Posterior vena cava (tissue), 2 donors: Measurements from ENCODE around the gene PCSK9. TPM values are rescaled to one million over a fixed set of nuclear protein-coding genes. Genes with fewer than 3 reads are reported as not detected.
"Not testable (repeated sequence)": the region's sequence is repeated elsewhere in the genome, so short reads cannot be mapped to it uniquely, and the experiment has no call there.

Source experiments
- DNase-seq: peaks from one replicate; pipeline ENCODE4 v3.0.0-alpha.2; 2020; ENCODE audit warnings: low spot score
- intact Hi-C, 2 donors: fragments of 100-400 bp; cut with DNase I; formaldehyde crosslinking; loops; one replicate each; pipeline versions ENCODE4 v1.14.1 to v1.14.2; 2022 to 2023
- total RNA-seq, 2 donors: library from RNA; stranded (reverse); fragmentation: NEBNext Ultra II Directional; extraction: Animal tissue kit (Norgen Biotek cat#: 25700); gene quantifications; one replicate each; pipeline ENCODE4 v1.2.1, GENCODE V29; 2021
- donor health status: DM: yes; HTN: yes; CAD: no.
- donor health status: DM: yes; HTN: yes; CAD: no.

PCSK9 gene
- total RNA-seq, 2 donors from 2014 or later = 0.32 TPM; not detected in 1

DNA sequence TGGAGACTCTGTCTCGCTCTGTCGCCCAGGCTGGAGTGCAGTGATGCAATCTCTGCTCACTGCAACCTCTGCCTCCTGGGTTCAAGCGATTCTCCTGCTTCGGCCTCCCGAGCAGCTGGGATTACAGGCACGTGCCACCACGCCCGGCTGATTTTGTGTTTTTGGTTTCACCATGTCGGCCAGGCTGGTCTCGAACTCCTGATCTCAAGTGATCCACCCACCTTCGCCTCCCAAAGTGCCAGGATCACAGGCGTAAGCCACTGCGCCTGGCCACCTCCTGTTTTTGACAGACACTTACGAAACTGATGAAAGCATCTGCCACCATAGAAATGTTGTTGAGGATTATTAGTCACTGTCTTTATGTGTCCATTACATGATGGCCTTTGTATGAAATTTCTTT is 69.7 kb downstream of the PCSK9 start:
- intact Hi-C loops, DNase-seq: not testable (repeated sequence)

Other genes with a start within 250 kb of the PCSK9 start
- under 1 TPM in 1 of 2 donors, not detected in 1; 0.05 TPM for gene TTC22, start 238.2 kb upstream of the PCSK9 start, total RNA-seq
- 10 to 100 TPM in 1 of 2 donors, 1 to 10 TPM in 1; 8.0 to 27.1 TPM for gene DHCR24, start 152.4 kb upstream of the PCSK9 start, total RNA-seq
- gene TMEM61, start 58.9 kb upstream of the PCSK9 start, total RNA-seq = 10 to 100 TPM in 1 of 2 donors, 1 to 10 TPM in 1; 3.0 to 11.0 TPM
- gene BSND, start 40.6 kb upstream of the PCSK9 start, total RNA-seq = not detected
- 10 to 100 TPM; 31.5 to 35.1 TPM for gene USP24, start 175.8 kb downstream of the PCSK9 start, total RNA-seq